B cell (primary cell): ENCODE results near the gene NOA1. TPM values are rescaled to one million over a fixed set of nuclear protein-coding genes. Genes with fewer than 3 reads are reported as not detected.

Source experiments
- ATAC-seq: fragments of 200-7000 bp; cut with Tn5 transposase; one replicate; pipeline ENCODE4 v1.10.0; 2021; ENCODE audit warnings: low read depth, mild to moderate bottlenecking, moderate number of reproducible peaks, moderate library complexity
- CTCF ChIA-PET: fragments of 350-600 bp; sonication (Branson Sonifier 250); formaldehyde crosslinking; loops from one replicate; lab custom pipeline; 2021; ENCODE audit warnings: antibody characterized with exemption, inconsistent platforms; lab: Charles Lee
- POLR2A ChIA-PET: fragments of 350-600 bp; sonication (Branson Sonifier 250); formaldehyde crosslinking; loops from one replicate; lab custom pipeline; 2021; ENCODE audit warnings: antibody characterized with exemption; lab: Charles Lee
- DNase-seq: peaks from one replicate; pipeline ENCODE4 v3.0.0; 2013
- H2AFZ ChIP-seq: 2 replicates; pipeline ENCODE4 v1.6.1; 2012; ENCODE audit warnings: mild to moderate bottlenecking, low read depth, low read length; ENCODE audit not compliant: insufficient read depth, poor library complexity, severe bottlenecking
- H3K27ac ChIP-seq, 2 donors: 1 replicate in 1 of 2; 2 replicates in 1 of 2; pipeline ENCODE4 v1.5.1; 2012 to 2013; ENCODE audit warnings: low read length in 2 of 2, mild to moderate bottlenecking in 2 of 2, moderate library complexity in 1 of 2
- H3K27me3 ChIP-seq, 4 experiments: fragments of 200-600 bp in 1 of 4; sonication (generic) in 1 of 4; replicated peaks in 1 of 4; 1 replicate in 2 of 4; 2 replicates in 2 of 4; pipeline versions ENCODE4 v1.6.1 to v1.7.0; 2013 to 2016; ENCODE audit warnings: low read length in 3 of 4, mild to moderate bottlenecking in 2 of 4, mixed read lengths in 1 of 4, moderate library complexity in 1 of 4; ENCODE audit not compliant: insufficient read depth in 4 of 4, control insufficient read depth in 3 of 4; ENCODE audit errors: control extremely low read depth in 1 of 4
- H3K36me3 ChIP-seq, 2 experiments: replicated peaks in 1 of 2; 1 replicate in 1 of 2; 2 replicates in 1 of 2; pipeline versions ENCODE4 v1.6.1 to v1.7.1; 2013; ENCODE audit warnings: low read length in 1 of 2; ENCODE audit not compliant: insufficient read depth in 2 of 2, control insufficient read depth in 1 of 2; ENCODE audit errors: control extremely low read depth in 1 of 2, extremely low read depth in 1 of 2
- H3K4me1 ChIP-seq, 2 donors: fragments of 200-600 bp in 1 of 2; sonication (generic) in 1 of 2; 1 replicate in 1 of 2; 2 replicates in 1 of 2; pipeline versions ENCODE4 v1.5.1 to v1.6.1; 2013 to 2017; ENCODE audit warnings: low read length in 2 of 2; ENCODE audit not compliant: control insufficient read depth in 2 of 2, insufficient read depth in 2 of 2
- H3K4me2 ChIP-seq: replicated peaks from 2 replicates; pipeline ENCODE3; 2012; ENCODE audit warnings: mild to moderate bottlenecking, low read depth, low read length; ENCODE audit not compliant: poor library complexity, severe bottlenecking
- H3K4me3 ChIP-seq, 5 experiments: fragments of 200-600 bp in 1 of 5; sonication (generic) in 1 of 5; 1 replicate in 3 of 5; 2 replicates in 2 of 5; pipeline versions ENCODE4 v1.5.1 to v1.7.0; 2011 to 2016; ENCODE audit warnings: low read length in 4 of 5, mild to moderate bottlenecking in 4 of 5, low read depth in 2 of 5, control low read depth in 1 of 5, moderate library complexity in 1 of 5; ENCODE audit not compliant: insufficient read depth in 1 of 5; ENCODE audit errors: control extremely low read depth in 1 of 5, extremely low read depth in 1 of 5
- H3K79me2 ChIP-seq: fragments of 200-600 bp; sonication (generic); one replicate; pipeline ENCODE4 v1.6.0; 2016; ENCODE audit warnings: low read length; ENCODE audit not compliant: control insufficient read depth, insufficient read depth
- H3K9ac ChIP-seq: fragments of 200-600 bp; sonication (generic); 2 replicates; pipeline ENCODE4 v1.6.1; 2017; ENCODE audit warnings: mild to moderate bottlenecking, low read length, moderate library complexity
- H3K9me3 ChIP-seq, 3 donors: one replicate each; pipeline versions ENCODE4 v1.6.1 to v1.7.1; 2013; ENCODE audit warnings: low read length in 2 of 3; ENCODE audit not compliant: control insufficient read depth in 2 of 3, insufficient read depth in 1 of 3; ENCODE audit errors: control extremely low read depth in 1 of 3
- H4K20me1 ChIP-seq: 2 replicates; pipeline ENCODE4 v1.6.0; 2012; ENCODE audit warnings: mild to moderate bottlenecking, low read length; ENCODE audit not compliant: insufficient read depth, control insufficient read depth, poor library complexity, severe bottlenecking
- H3K27ac Mint-ChIP-seq: one replicate; pipeline ENCODE4 v1.8.0; 2021; ENCODE audit warnings: mixed read lengths
- H3K27me3 Mint-ChIP-seq: one replicate; pipeline ENCODE4 v1.8.0; 2021; ENCODE audit warnings: mixed read lengths
- H3K4me1 Mint-ChIP-seq: one replicate; pipeline ENCODE4 v1.8.0; 2021; ENCODE audit warnings: mixed read lengths
- H3K4me3 Mint-ChIP-seq: one replicate; pipeline ENCODE4 v1.8.0; 2021; ENCODE audit warnings: mixed read lengths
- H3K9me3 Mint-ChIP-seq: one replicate; pipeline ENCODE4 v1.8.0; 2022; ENCODE audit warnings: mixed read lengths; ENCODE audit not compliant: insufficient read depth
- EZH2 ChIP-seq: IDR thresholded peaks from 2 replicates; pipeline ENCODE4 v1.6.1; 2012; ENCODE audit warnings: borderline replicate concordance, low read depth, mild to moderate bottlenecking, moderate library complexity, low read length; ENCODE audit not compliant: insufficient read depth, poor library complexity, severe bottlenecking
- WGBS: methylation state at CpG from one replicate; pipeline ENCODE4 v1.1.5; 2013; ENCODE audit warnings: missing lambda C conversion rate; ENCODE audit not compliant: insufficient coverage; 5-methylcytosine and 5-hydroxymethylcytosine counted together
- intact Hi-C: fragments of 100-400 bp; cut with micrococcal nuclease; formaldehyde crosslinking; loops from one replicate; pipeline ENCODE4 v1.10.0; 2022
- polyA plus RNA-seq: library from polyadenylated mRNA; depleted of rRNA; stranded (reverse); fragments of >200 nt; gene quantifications from 2 replicates; pipeline ENCODE4 v1.2.3, GENCODE V29; 2012
- total RNA-seq, 2 donors: library from RNA; stranded (reverse); fragments of 120-200 nt in 1 of 2; gene quantifications; 1 replicate in 1 of 2; 2 replicates in 1 of 2; pipeline versions ENCODE4 v1.2.3 to v1.2.4, GENCODE V29; 2013 to 2022
- TF ChIP-seq, protein P1 (sequence below): fragments of 200-600 bp; IDR thresholded peaks from one replicate; pipeline ENCODE4 v1.8.0; 2022; ENCODE audit warnings: antibody characterized with exemption, mild to moderate bottlenecking

Gene NOA1
- total and polyA plus RNA-seq, 2 donors (not counting 1 experiment from before 2014, with no cell fraction given) = 17.4 to 22.7 TPM

DNA sequence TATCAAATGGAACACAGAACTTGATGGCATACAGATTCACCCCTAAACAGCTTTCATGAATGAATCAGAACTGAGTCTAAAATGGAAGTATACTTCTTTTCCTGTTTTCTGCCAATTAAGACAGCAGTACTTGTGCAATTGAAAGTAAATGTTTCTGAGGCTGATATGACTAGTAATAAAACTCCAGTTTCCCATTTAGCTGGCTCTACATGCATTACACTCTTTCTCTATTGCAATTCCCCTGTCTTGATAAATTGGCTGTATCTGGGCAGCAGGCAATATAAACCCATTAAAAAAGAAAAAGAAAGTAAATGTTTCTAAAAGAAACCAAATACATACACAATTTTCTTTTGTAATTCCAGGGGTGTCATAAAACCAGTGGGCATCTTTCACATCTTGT lies 4.6 kb downstream of the NOA1 start:
- no peak overlapping the region for H3K27ac ChIP-seq
- H3K9me3 ChIP-seq = no peaks in the 10 kb centered on the region
- intact Hi-C loops = no loop called here
- ChIA-PET POLR2A (no interaction called here), CTCF (no interaction called here)
- Mint-ChIP-seq H3K27ac (no peak overlapping the region), H3K4me1 (peaks cover 26% of the 10 kb centered on the region), H3K27me3 (no peaks in the 10 kb centered on the region), H3K9me3 (no peaks in the 10 kb centered on the region), H3K4me3 (no peak overlapping the region)
- H2AFZ ChIP-seq = no peak overlapping the region
- H3K4me2 ChIP-seq = no peak overlapping the region
- TF ChIP-seq EZH2 = no peak
- TF ChIP-seq, protein P1, sequence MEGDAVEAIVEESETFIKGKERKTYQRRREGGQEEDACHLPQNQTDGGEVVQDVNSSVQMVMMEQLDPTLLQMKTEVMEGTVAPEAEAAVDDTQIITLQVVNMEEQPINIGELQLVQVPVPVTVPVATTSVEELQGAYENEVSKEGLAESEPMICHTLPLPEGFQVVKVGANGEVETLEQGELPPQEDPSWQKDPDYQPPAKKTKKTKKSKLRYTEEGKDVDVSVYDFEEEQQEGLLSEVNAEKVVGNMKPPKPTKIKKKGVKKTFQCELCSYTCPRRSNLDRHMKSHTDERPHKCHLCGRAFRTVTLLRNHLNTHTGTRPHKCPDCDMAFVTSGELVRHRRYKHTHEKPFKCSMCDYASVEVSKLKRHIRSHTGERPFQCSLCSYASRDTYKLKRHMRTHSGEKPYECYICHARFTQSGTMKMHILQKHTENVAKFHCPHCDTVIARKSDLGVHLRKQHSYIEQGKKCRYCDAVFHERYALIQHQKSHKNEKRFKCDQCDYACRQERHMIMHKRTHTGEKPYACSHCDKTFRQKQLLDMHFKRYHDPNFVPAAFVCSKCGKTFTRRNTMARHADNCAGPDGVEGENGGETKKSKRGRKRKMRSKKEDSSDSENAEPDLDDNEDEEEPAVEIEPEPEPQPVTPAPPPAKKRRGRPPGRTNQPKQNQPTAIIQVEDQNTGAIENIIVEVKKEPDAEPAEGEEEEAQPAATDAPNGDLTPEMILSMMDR = no peak
- DNase-seq = no peak
- H3K36me3 ChIP-seq = peaks cover 19 to 50% of the 10 kb centered on the region in 2 experiments
- no peak overlapping the region for H3K4me3 ChIP-seq
- H4K20me1 ChIP-seq = peaks cover 38% of the 10 kb centered on the region
- peaks cover 8 to 23% of the 10 kb centered on the region in 2 donors for H3K4me1 ChIP-seq
- peaks cover 41% of the 10 kb centered on the region for H3K79me2 ChIP-seq
- no peaks in the 10 kb centered on the region for H3K27me3 ChIP-seq
- no peak for ATAC-seq
- no peak overlapping the region for H3K9ac ChIP-seq

- Histone ChIP-seq H3K4me3 (no peak overlapping the region), H2AFZ (no peak overlapping the region), H3K27ac (no peak overlapping the region), H3K79me2 (peaks cover 45% of the 10 kb centered on the region), H3K4me2 (no peak overlapping the region), H4K20me1 (peaks cover 38% of the 10 kb centered on the region), H3K36me3 (peaks cover 19 to 55% of the 10 kb centered on the region in 2 experiments), H3K9ac (no peak overlapping the region), H3K9me3 (no peaks in the 10 kb centered on the region), H3K4me1 (peaks cover 8 to 23% of the 10 kb centered on the region in 2 donors), H3K27me3 (no peaks in the 10 kb centered on the region)
- TF ChIP-seq, protein P1 = no peak
- TF ChIP-seq EZH2 = no peak
- peaks cover 23% of the 10 kb centered on the region for H3K4me1 Mint-ChIP-seq
- H3K9me3 Mint-ChIP-seq = no peaks in the 10 kb centered on the region
- no peak overlapping the region for H3K27ac Mint-ChIP-seq
- intact Hi-C loops = no loop called here
- POLR2A ChIA-PET = no interaction called here
- H3K27me3 Mint-ChIP-seq = no peaks in the 10 kb centered on the region
- CTCF ChIA-PET = no interaction called here
- no CpG with 5 or more reads among the region's 2 CpGs for whole genome bisulfite sequencing
- no peak overlapping the region for H3K4me3 Mint-ChIP-seq
- DNase-seq = no peak
- ATAC-seq = no peak
Measured at GRCh38 chr4:56972389-56972788, 5.0 kb downstream of the NOA1 start.
